GM13977 (cell line): ENCODE results near the gene CIT.

Source experiments
- DNase-seq: peaks from one replicate; pipeline ENCODE4 v3.0.0; 2012; ENCODE audit warnings: low spot score
- CTCF ChIP-seq: IDR thresholded peaks from 2 replicates; pipeline ENCODE4 v1.5.1; 2012; ENCODE audit warnings: mild to moderate bottlenecking, control low read depth; ENCODE audit not compliant: insufficient read depth; ENCODE audit errors: extremely low read depth, missing control alignments
- in situ Hi-C: fragments of 300-500 bp; cut with MboI; formaldehyde crosslinking; loops from one replicate; pipeline ENCODE4 v1.12.0; 2022; ENCODE audit warnings: low sequenced_read_pairs, low pct_unique_long_range_greater_than_20kb, mixed read lengths, inconsistent platforms; ENCODE audit not compliant: unreplicated experiment

The CIT gene

GRCh38 chr12:119784673-119785072, 92.4 kb downstream of the CIT start:
- TF ChIP-seq CTCF, result no peak
- in situ Hi-C loops, result no loop called here
- no peak for DNase-seq

DNA sequence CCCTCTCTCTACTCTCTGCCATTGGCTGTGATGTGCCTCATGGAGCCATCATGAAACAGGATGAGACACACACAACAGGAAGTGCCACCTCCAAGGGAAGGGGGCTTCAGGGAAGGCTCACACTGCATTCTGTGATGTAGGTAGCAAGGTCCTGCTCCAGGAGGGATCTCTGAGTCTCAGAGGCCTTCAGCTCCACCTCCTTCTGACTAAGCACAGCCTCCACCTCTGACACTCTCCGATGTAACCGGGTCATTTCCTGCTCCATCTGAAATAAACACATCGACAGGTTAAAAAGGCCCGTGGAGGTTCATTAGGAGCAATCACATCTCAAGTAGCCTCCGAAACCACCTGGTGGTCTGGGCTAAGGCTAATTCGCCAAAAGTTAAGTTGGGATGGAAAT, 93.3 kb downstream of the CIT start:
- no peak for DNase-seq
- in situ Hi-C loops, result no loop called here
- TF ChIP-seq CTCF, result no peak

GRCh38 chr12:119781804-119782203, 95.3 kb downstream of the CIT start:
- no peak for TF ChIP-seq CTCF
- DNase-seq, result no peak
- in situ Hi-C loops, result no loop called here

DNA sequence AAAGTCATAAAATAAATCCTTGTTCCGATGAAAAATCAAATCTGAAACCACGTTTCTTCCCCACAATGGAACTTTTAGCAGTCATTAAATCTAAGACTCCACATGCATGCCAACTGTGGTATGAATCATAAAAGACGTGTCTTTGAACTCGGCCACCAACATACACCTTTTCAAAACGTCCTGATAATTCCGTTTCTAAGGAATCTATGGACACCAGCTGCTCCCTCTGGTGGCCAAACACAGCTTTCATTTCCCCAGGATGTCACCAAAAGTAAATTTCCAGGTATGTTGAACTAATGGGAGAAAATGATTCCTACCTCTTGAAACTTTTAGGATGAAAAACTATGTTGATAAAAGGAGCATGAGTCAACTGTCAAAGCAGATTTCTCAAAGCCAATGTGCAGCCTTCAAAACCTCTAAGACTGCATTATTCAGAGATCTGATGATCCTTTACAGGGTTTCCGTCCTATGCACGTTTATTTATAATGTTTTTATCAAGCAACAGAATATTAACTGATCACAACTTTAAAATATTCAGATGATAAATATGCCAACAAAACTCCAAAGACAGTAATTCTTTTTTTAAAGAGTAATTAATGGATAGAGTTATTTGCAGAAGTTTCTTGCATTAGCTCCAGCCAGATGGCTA, 96.2 kb downstream of the CIT start:
- no peak for DNase-seq
- in situ Hi-C loops, result no loop called here
- TF ChIP-seq CTCF, result peak; percentile 43

- in situ Hi-C loops, result no loop called here
- DNase-seq, result no peak
- no peak for TF ChIP-seq CTCF
Measured at GRCh38 chr12:119775246-119775895, 101.7 kb downstream of the CIT start.

DNA sequence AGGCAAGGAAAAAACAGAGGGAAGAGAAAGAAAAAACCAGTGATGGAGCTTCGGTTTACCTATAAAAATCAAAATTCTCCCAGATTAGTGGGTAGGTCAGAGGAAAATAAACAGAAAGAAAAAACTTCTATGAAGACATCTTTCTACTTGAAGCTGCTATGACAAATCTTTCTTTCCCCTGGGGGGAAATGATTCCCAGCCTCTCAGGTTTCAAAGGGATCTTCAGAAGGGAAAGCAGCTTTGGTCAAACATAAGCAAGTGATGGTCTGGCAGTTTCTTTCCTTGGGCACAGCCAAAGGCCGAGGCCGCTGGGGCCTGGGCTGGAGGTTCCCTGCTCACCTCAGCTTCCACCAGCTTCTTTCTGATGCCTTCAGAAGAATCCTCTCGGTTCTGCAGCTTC, 104.7 kb downstream of the CIT start:
- in situ Hi-C loops, result no loop called here
- no peak for DNase-seq
- no peak for TF ChIP-seq CTCF

GRCh38 chr12:119770146-119770545, 107.0 kb downstream of the CIT start:
- DNase-seq, result no peak
- in situ Hi-C loops, result no loop called here
- no peak for TF ChIP-seq CTCF
